Vagina (tissue), 2 donors: ENCODE measurements around the gene UBE2G2. TPM values are rescaled to one million over a fixed set of nuclear protein-coding genes. Genes with fewer than 3 reads are reported as not detected.

Source experiments
- DNase-seq, 2 donors: peaks; one replicate each; pipeline ENCODE4 v3.0.0-alpha.2; 2017; ENCODE audit errors: extremely low spot score in 2 of 2
- H3K27ac ChIP-seq: fragments of 200-600 bp; sonication (generic); one replicate; pipeline ENCODE4 v1.5.1; 2019
- H3K27me3 ChIP-seq: fragments of 200-600 bp; sonication (generic); one replicate; pipeline ENCODE4 v1.5.1; 2019
- H3K36me3 ChIP-seq, 2 donors: fragments of 200-600 bp; sonication (generic); one replicate each; pipeline ENCODE4 v1.5.1; 2017 to 2019
- H3K4me1 ChIP-seq: fragments of 200-600 bp; sonication (generic); one replicate; pipeline ENCODE4 v1.5.1; 2019
- H3K4me3 ChIP-seq, 2 donors: fragments of 200-600 bp; sonication (generic); 1 replicate in 1 of 2; 2 replicates in 1 of 2; pipeline ENCODE4 v1.5.1; 2016 to 2019
- H3K9me3 ChIP-seq: fragments of 200-600 bp; sonication (generic); one replicate; pipeline ENCODE4 v1.5.1; 2019
- POLR2A ChIP-seq, 2 donors: fragments of 450-650 bp; IDR thresholded peaks; one replicate each; pipeline ENCODE4 v1.6.1; 2017; ENCODE audit warnings: antibody characterized with exemption in 2 of 2, mild to moderate bottlenecking in 2 of 2, moderate library complexity in 2 of 2
- POLR2AphosphoS5 ChIP-seq, 2 donors: sonication (generic); formaldehyde crosslinking; IDR thresholded peaks; one replicate each; pipeline ENCODE4 v1.9.0; 2017; ENCODE audit warnings: antibody characterized with exemption in 2 of 2, mild to moderate bottlenecking in 2 of 2, low read depth in 1 of 2; ENCODE audit not compliant: insufficient read depth in 1 of 2
- intact Hi-C: fragments of 100-400 bp; cut with DNase I; formaldehyde crosslinking; loops from one replicate; pipeline ENCODE4 v1.15.1; 2023
- total RNA-seq: library from RNA; depleted of rRNA; stranded (reverse); fragments of >200 nt; gene quantifications from one replicate; pipeline ENCODE4 v1.2.3, GENCODE V29; 2016
- TF ChIP-seq, protein P1 (sequence below), 3 experiments: fragments of 450-650 bp in 2 of 3; fragments of 200-600 bp in 1 of 3; sonication (generic) in 1 of 3; IDR thresholded peaks; one replicate each; pipeline ENCODE4 v1.5.1; 2017 to 2019; ENCODE audit warnings: antibody characterized with exemption in 3 of 3, mild to moderate bottlenecking in 2 of 3, moderate library complexity in 2 of 3

UBE2G2 gene
- total RNA-seq, 1 donor from 2014 or later: 96.5 TPM

GRCh38 chr21:44780767-44781459, 20.7 kb downstream of the UBE2G2 start:
- Histone ChIP-seq H3K36me3 (no peaks in the 10 kb centered on the region), H3K4me3 (no peak overlapping the region), H3K9me3 (no peaks in the 10 kb centered on the region), H3K27me3 (no peaks in the 10 kb centered on the region), H3K4me1 (peaks cover 25% of the 10 kb centered on the region), H3K27ac (peak overlapping the region; percentile 20)
- intact Hi-C loops: no loop called here
- no peak for DNase-seq
- TF ChIP-seq POLR2A (IDR thresholded peaks at IDR 0.05) (no peak), POLR2AphosphoS5 (IDR thresholded peaks at IDR 0.05; ENCODE audit: insufficient read depth in 1 of 2, low read depth in 1 of 2) (no peak)
- TF ChIP-seq, protein P1, sequence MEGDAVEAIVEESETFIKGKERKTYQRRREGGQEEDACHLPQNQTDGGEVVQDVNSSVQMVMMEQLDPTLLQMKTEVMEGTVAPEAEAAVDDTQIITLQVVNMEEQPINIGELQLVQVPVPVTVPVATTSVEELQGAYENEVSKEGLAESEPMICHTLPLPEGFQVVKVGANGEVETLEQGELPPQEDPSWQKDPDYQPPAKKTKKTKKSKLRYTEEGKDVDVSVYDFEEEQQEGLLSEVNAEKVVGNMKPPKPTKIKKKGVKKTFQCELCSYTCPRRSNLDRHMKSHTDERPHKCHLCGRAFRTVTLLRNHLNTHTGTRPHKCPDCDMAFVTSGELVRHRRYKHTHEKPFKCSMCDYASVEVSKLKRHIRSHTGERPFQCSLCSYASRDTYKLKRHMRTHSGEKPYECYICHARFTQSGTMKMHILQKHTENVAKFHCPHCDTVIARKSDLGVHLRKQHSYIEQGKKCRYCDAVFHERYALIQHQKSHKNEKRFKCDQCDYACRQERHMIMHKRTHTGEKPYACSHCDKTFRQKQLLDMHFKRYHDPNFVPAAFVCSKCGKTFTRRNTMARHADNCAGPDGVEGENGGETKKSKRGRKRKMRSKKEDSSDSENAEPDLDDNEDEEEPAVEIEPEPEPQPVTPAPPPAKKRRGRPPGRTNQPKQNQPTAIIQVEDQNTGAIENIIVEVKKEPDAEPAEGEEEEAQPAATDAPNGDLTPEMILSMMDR (IDR thresholded peaks at IDR 0.05): no peak

- Histone ChIP-seq H3K27me3 (no peaks in the 10 kb centered on the region), H3K4me3 (no peak overlapping the region), H3K4me1 (peaks cover 17% of the 10 kb centered on the region), H3K36me3 (peaks cover 0 to under 1% of the 10 kb centered on the region in 2 donors), H3K27ac (no peak overlapping the region), H3K9me3 (no peaks in the 10 kb centered on the region)
- intact Hi-C loops: no loop called here
- no peak for DNase-seq
- TF ChIP-seq, protein P1 (IDR thresholded peaks at IDR 0.05): no peak
- no peak for TF ChIP-seq POLR2AphosphoS5 (IDR thresholded peaks at IDR 0.05; ENCODE audit: insufficient read depth in 1 of 2, low read depth in 1 of 2)
- TF ChIP-seq POLR2A (IDR thresholded peaks at IDR 0.05): no peak
Measured at GRCh38 chr21:44780137-44780502, 21.5 kb downstream of the UBE2G2 start.

- intact Hi-C loops: no loop called here
- peak overlapping the region; percentile 22 for H3K27ac ChIP-seq
- TF ChIP-seq, protein P1 (IDR thresholded peaks at IDR 0.05): no peak
- TF ChIP-seq POLR2AphosphoS5 (IDR thresholded peaks at IDR 0.05; ENCODE audit: insufficient read depth in 1 of 2, low read depth in 1 of 2) (no peak), POLR2A (IDR thresholded peaks at IDR 0.05) (no peak)
- H3K4me3 ChIP-seq: no peak overlapping the region
- DNase-seq: no peak
- H3K4me1 ChIP-seq: peaks cover 12% of the 10 kb centered on the region
- H3K9me3 ChIP-seq: no peaks in the 10 kb centered on the region
- no peaks in the 10 kb centered on the region for H3K27me3 ChIP-seq
- peaks cover 0 to 6% of the 10 kb centered on the region in 2 donors for H3K36me3 ChIP-seq
Measured at GRCh38 chr21:44779417-44780136, 22.0 kb downstream of the UBE2G2 start.

DNA sequence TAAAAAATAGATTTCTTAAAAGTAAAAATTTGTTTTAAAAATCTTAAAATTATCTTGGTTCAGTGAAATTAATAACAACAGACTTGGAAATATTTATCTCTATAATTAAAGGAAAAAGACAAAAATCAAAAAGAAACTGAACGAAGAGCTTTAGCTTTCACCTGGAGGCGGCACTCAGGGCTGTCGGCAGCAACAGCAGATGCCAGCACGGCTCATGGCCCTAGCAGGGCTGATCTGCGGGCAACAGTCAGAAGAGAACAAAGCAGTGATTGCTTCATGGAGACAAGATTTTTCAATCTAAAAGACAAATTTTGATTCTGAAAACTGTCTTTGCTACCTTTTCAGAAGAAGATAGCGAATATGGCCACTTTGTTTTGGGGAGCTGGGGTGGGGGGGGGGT, 22.6 kb downstream of the UBE2G2 start:
- Histone ChIP-seq H3K27me3 (no peaks in the 10 kb centered on the region), H3K27ac (peak overlapping the region; percentile 22), H3K4me3 (no peak overlapping the region), H3K4me1 (peaks cover 11% of the 10 kb centered on the region), H3K9me3 (no peaks in the 10 kb centered on the region), H3K36me3 (peaks cover 0 to 12% of the 10 kb centered on the region in 2 donors)
- intact Hi-C loops: no loop called here
- TF ChIP-seq, protein P1 (IDR thresholded peaks at IDR 0.05): no peak
- TF ChIP-seq POLR2AphosphoS5 (IDR thresholded peaks at IDR 0.05; ENCODE audit: insufficient read depth in 1 of 2, low read depth in 1 of 2) (no peak), POLR2A (IDR thresholded peaks at IDR 0.05) (no peak)
- DNase-seq: no peak

- Histone ChIP-seq H3K36me3 (peaks cover 0 to 16% of the 10 kb centered on the region in 2 donors), H3K27ac (no peak overlapping the region), H3K27me3 (no peaks in the 10 kb centered on the region), H3K4me3 (no peak overlapping the region), H3K4me1 (peaks cover 11% of the 10 kb centered on the region), H3K9me3 (no peaks in the 10 kb centered on the region)
- intact Hi-C loops: no loop called here
- DNase-seq: no peak
- TF ChIP-seq, protein P1 (IDR thresholded peaks at IDR 0.05): no peak
- no peak for TF ChIP-seq POLR2A (IDR thresholded peaks at IDR 0.05)
- no peak for TF ChIP-seq POLR2AphosphoS5 (IDR thresholded peaks at IDR 0.05; ENCODE audit: insufficient read depth in 1 of 2, low read depth in 1 of 2)
Measured at GRCh38 chr21:44778499-44778911, 23.1 kb downstream of the UBE2G2 start.
